Measurements from ENCODE around the gene DENND4B. TPM values are rescaled to one million over a fixed set of nuclear protein-coding genes. Genes with fewer than 3 reads are reported as not detected.

Gene DENND4B
- total RNA-seq, 5 donors from 2014 or later (not counting 1 experiment from before 2014, with no cell fraction given): 161 to 220 (median 196) TPM

GRCh38 chr1:153941826-153942725 lies 4.4 kb downstream of the DENND4B start:
- Mint-ChIP-seq H3K4me1 (peaks cover 35 to 53% (median 39%) of the 10 kb centered on the region in 3 donors), H3K27me3 (no peaks in the 10 kb centered on the region), H3K27ac (peak overlapping the region in 1 of 2 donors; percentile 52), H3K9me3 (no peaks in the 10 kb centered on the region), H3K36me3 (peaks cover 34% of the 10 kb centered on the region), H3K4me3 (no peak overlapping the region)
- no peaks in the 10 kb centered on the region for H3K27me3 ChIP-seq (replicated peaks in 1 of 2; ENCODE audit: control insufficient read depth in 2 of 2, extremely low read depth in 1 of 2, insufficient read depth in 2 of 2, low read length in 1 of 2)
- no peak for ATAC-seq (replicated peaks in 1 of 4)
- ChIA-PET POLR2A (interaction anchor here (0.6 to 1.1 kb wide), 3 partner anchors 21 to 105 kb away, joined by 3 to 6 read pairs (median 3); no protein-coding TSS in a partner anchor), CTCF (no interaction called here)
- H3K36me3 ChIP-seq (ENCODE audit: control insufficient read depth in 2 of 2, extremely low read depth in 1 of 2, insufficient read depth in 1 of 2, low read length in 1 of 2): peaks cover 19 to 64% of the 10 kb centered on the region in 2 donors
- 98% methylated on average over 27 of the region's 34 CpGs for WGBS (ENCODE audit: insufficient coverage)
- H3K9me3 ChIP-seq: no peaks in the 10 kb centered on the region
- peaks cover 9 to 51% of the 10 kb centered on the region in 2 experiments for H3K4me1 ChIP-seq (ENCODE audit: control insufficient read depth in 1 of 2, extremely low read depth in 1 of 2, insufficient read depth in 2 of 2, low read length in 2 of 2)
- no peak for DNase-seq
- no peak overlapping the region for H3K4me3 ChIP-seq (ENCODE audit: control insufficient read depth in 1 of 2, extremely low read depth in 1 of 2, low read length in 1 of 2)
- no peak overlapping the region for H3K27ac ChIP-seq (ENCODE audit: low read length)

GRCh38 chr1:153940756-153941155 lies 5.8 kb downstream of the DENND4B start:
- Histone ChIP-seq H3K4me3 (ENCODE audit: control insufficient read depth in 1 of 2, extremely low read depth in 1 of 2, low read length in 1 of 2) (no peak overlapping the region), H3K4me1 (ENCODE audit: control insufficient read depth in 1 of 2, extremely low read depth in 1 of 2, insufficient read depth in 2 of 2, low read length in 2 of 2) (peaks cover 9 to 48% of the 10 kb centered on the region in 2 experiments), H3K9me3 (no peaks in the 10 kb centered on the region), H3K36me3 (ENCODE audit: control insufficient read depth in 2 of 2, extremely low read depth in 1 of 2, insufficient read depth in 1 of 2, low read length in 1 of 2) (peaks cover 28 to 77% of the 10 kb centered on the region in 2 donors), H3K27ac (ENCODE audit: low read length) (no peak overlapping the region), H3K27me3 (replicated peaks in 1 of 2; ENCODE audit: control insufficient read depth in 2 of 2, extremely low read depth in 1 of 2, insufficient read depth in 2 of 2, low read length in 1 of 2) (no peaks in the 10 kb centered on the region)
- DNase-seq: no peak
- CTCF ChIA-PET: no interaction called here
- ATAC-seq (replicated peaks in 1 of 4): no peak
- POLR2A ChIA-PET: no interaction called here
- Mint-ChIP-seq H3K27ac (no peak overlapping the region), H3K9me3 (no peaks in the 10 kb centered on the region), H3K36me3 (peaks cover 45% of the 10 kb centered on the region), H3K27me3 (no peaks in the 10 kb centered on the region), H3K4me3 (no peak overlapping the region), H3K4me1 (peaks cover 31 to 48% (median 44%) of the 10 kb centered on the region in 3 donors)
- 98% methylated on average over 8 of the region's 8 CpGs for WGBS (ENCODE audit: insufficient coverage)

GRCh38 chr1:153939476-153939875 lies 7.0 kb downstream of the DENND4B start:
- Mint-ChIP-seq H3K9me3 (no peaks in the 10 kb centered on the region), H3K27me3 (no peaks in the 10 kb centered on the region), H3K27ac (no peak overlapping the region), H3K4me1 (peaks cover 24 to 39% (median 38%) of the 10 kb centered on the region in 3 donors), H3K4me3 (no peak overlapping the region), H3K36me3 (peaks cover 51% of the 10 kb centered on the region)
- H3K4me3 ChIP-seq (ENCODE audit: control insufficient read depth in 1 of 2, extremely low read depth in 1 of 2, low read length in 1 of 2): no peak overlapping the region
- 99% methylated on average over 10 of the region's 12 CpGs for WGBS (ENCODE audit: insufficient coverage)
- POLR2A ChIA-PET: no interaction called here
- DNase-seq (no peak), ATAC-seq (replicated peaks in 1 of 4) (no peak)
- no peak overlapping the region for H3K27ac ChIP-seq (ENCODE audit: low read length)
- no peaks in the 10 kb centered on the region for H3K9me3 ChIP-seq
- H3K36me3 ChIP-seq (ENCODE audit: control insufficient read depth in 2 of 2, extremely low read depth in 1 of 2, insufficient read depth in 1 of 2, low read length in 1 of 2): peaks cover 34 to 89% of the 10 kb centered on the region in 2 donors
- CTCF ChIA-PET: no interaction called here
- H3K4me1 ChIP-seq (ENCODE audit: control insufficient read depth in 1 of 2, extremely low read depth in 1 of 2, insufficient read depth in 2 of 2, low read length in 2 of 2): peaks cover 8 to 37% of the 10 kb centered on the region in 2 experiments
- no peaks in the 10 kb centered on the region for H3K27me3 ChIP-seq (replicated peaks in 1 of 2; ENCODE audit: control insufficient read depth in 2 of 2, extremely low read depth in 1 of 2, insufficient read depth in 2 of 2, low read length in 1 of 2)

GRCh38 chr1:153938996-153939395 lies 7.5 kb downstream of the DENND4B start:
- no peak overlapping the region for H3K27ac Mint-ChIP-seq
- CTCF ChIA-PET: interaction anchor here in 1 of 2 donors (0.5 kb wide), 1 partner anchor 15 kb away, joined by 3 read pairs; no protein-coding TSS in a partner anchor

GRCh38 chr1:153937331-153937730 lies 9.2 kb downstream of the DENND4B start:
- ChIA-PET POLR2A (interaction anchor here in 1 of 2 donors (0.6 kb wide), 1 partner anchor 59 kb away, joined by 4 read pairs; no protein-coding TSS in a partner anchor), CTCF (interaction anchor here in 1 of 2 donors (0.5 kb wide), 1 partner anchor 1392 kb away, joined by 3 read pairs; no protein-coding TSS in a partner anchor)
- no peaks in the 10 kb centered on the region for H3K27me3 Mint-ChIP-seq
- no peak overlapping the region for H3K27ac ChIP-seq (ENCODE audit: low read length)
- ATAC-seq (replicated peaks in 1 of 4): no peak
- peaks cover 53% of the 10 kb centered on the region for H3K36me3 Mint-ChIP-seq
- H3K4me3 ChIP-seq (ENCODE audit: control insufficient read depth in 1 of 2, extremely low read depth in 1 of 2, low read length in 1 of 2): no peak overlapping the region
- peaks cover 48 to 94% of the 10 kb centered on the region in 2 donors for H3K36me3 ChIP-seq (ENCODE audit: control insufficient read depth in 2 of 2, extremely low read depth in 1 of 2, insufficient read depth in 1 of 2, low read length in 1 of 2)
- H3K4me3 Mint-ChIP-seq: no peak overlapping the region
- WGBS (ENCODE audit: insufficient coverage): 97% methylated on average over 10 of the region's 10 CpGs
- H3K9me3 ChIP-seq: no peaks in the 10 kb centered on the region
- H3K27me3 ChIP-seq (replicated peaks in 1 of 2; ENCODE audit: control insufficient read depth in 2 of 2, extremely low read depth in 1 of 2, insufficient read depth in 2 of 2, low read length in 1 of 2): no peaks in the 10 kb centered on the region
- H3K27ac Mint-ChIP-seq: no peak overlapping the region
- peaks cover 0 to 15% of the 10 kb centered on the region in 2 experiments for H3K4me1 ChIP-seq (ENCODE audit: control insufficient read depth in 1 of 2, extremely low read depth in 1 of 2, insufficient read depth in 2 of 2, low read length in 2 of 2)
- H3K4me1 Mint-ChIP-seq: peaks cover 5 to 19% (median 18%) of the 10 kb centered on the region in 3 donors
- no peak for DNase-seq
- H3K9me3 Mint-ChIP-seq: no peaks in the 10 kb centered on the region

More at GRCh38 chr1:153938996-153939395, 7.5 kb downstream of the DENND4B start:
- DNase-seq (no peak), ATAC-seq (replicated peaks in 1 of 4) (no peak)
- Mint-ChIP-seq H3K4me3 (no peak overlapping the region), H3K4me1 (peaks cover 19 to 35% (median 33%) of the 10 kb centered on the region in 3 donors), H3K9me3 (no peaks in the 10 kb centered on the region), H3K36me3 (peaks cover 54% of the 10 kb centered on the region), H3K27me3 (no peaks in the 10 kb centered on the region)
- Histone ChIP-seq H3K27ac (ENCODE audit: low read length) (no peak overlapping the region), H3K27me3 (replicated peaks in 1 of 2; ENCODE audit: control insufficient read depth in 2 of 2, extremely low read depth in 1 of 2, insufficient read depth in 2 of 2, low read length in 1 of 2) (no peaks in the 10 kb centered on the region), H3K4me3 (ENCODE audit: control insufficient read depth in 1 of 2, extremely low read depth in 1 of 2, low read length in 1 of 2) (no peak overlapping the region), H3K9me3 (no peaks in the 10 kb centered on the region), H3K4me1 (ENCODE audit: control insufficient read depth in 1 of 2, extremely low read depth in 1 of 2, insufficient read depth in 2 of 2, low read length in 2 of 2) (peaks cover 5 to 32% of the 10 kb centered on the region in 2 experiments), H3K36me3 (ENCODE audit: control insufficient read depth in 2 of 2, extremely low read depth in 1 of 2, insufficient read depth in 1 of 2, low read length in 1 of 2) (peaks cover 37 to 91% of the 10 kb centered on the region in 2 donors)
- POLR2A ChIA-PET: no interaction called here
- 100% methylated on average over 1 of the region's 3 CpGs for WGBS (ENCODE audit: insufficient coverage)

- Mint-ChIP-seq H3K27ac (peak overlapping the region; percentile 10 to 48), H3K9me3 (no peaks in the 10 kb centered on the region), H3K36me3 (peaks cover 55% of the 10 kb centered on the region), H3K4me1 (peaks cover 3 to 14% (median 13%) of the 10 kb centered on the region in 3 donors), H3K27me3 (no peaks in the 10 kb centered on the region), H3K4me3 (no peak overlapping the region)
- no peak overlapping the region for H3K4me3 ChIP-seq (ENCODE audit: control insufficient read depth in 1 of 2, extremely low read depth in 1 of 2, low read length in 1 of 2)
- no peaks in the 10 kb centered on the region for H3K27me3 ChIP-seq (replicated peaks in 1 of 2; ENCODE audit: control insufficient read depth in 2 of 2, extremely low read depth in 1 of 2, insufficient read depth in 2 of 2, low read length in 1 of 2)
- H3K27ac ChIP-seq (ENCODE audit: low read length): no peak overlapping the region
- 97% methylated on average over 9 of the region's 12 CpGs for WGBS (ENCODE audit: insufficient coverage)
- DNase-seq (no peak), ATAC-seq (replicated peaks in 1 of 4) (no peak)
- peaks cover 0 to 7% of the 10 kb centered on the region in 2 experiments for H3K4me1 ChIP-seq (ENCODE audit: control insufficient read depth in 1 of 2, extremely low read depth in 1 of 2, insufficient read depth in 2 of 2, low read length in 2 of 2)
- ChIA-PET POLR2A (interaction anchor here in 1 of 2 donors (0.6 kb wide), 1 partner anchor 220 kb away, joined by 3 read pairs; no protein-coding TSS in a partner anchor), CTCF (no interaction called here)
- no peaks in the 10 kb centered on the region for H3K9me3 ChIP-seq
- peaks cover 46 to 89% of the 10 kb centered on the region in 2 donors for H3K36me3 ChIP-seq (ENCODE audit: control insufficient read depth in 2 of 2, extremely low read depth in 1 of 2, insufficient read depth in 1 of 2, low read length in 1 of 2)
Measured at GRCh38 chr1:153936011-153936802, 10.3 kb downstream of the DENND4B start.
